HEK293 (cell line): ENCODE measurements around the gene SIGLEC8.

Source experiments
- CTCF ChIA-PET: fragments of 350-600 bp; formaldehyde crosslinking; extraction: SDS; loops from one replicate; lab custom pipeline; 2021; ENCODE audit warnings: antibody characterized with exemption; lab: Yijun Ruan, JAX
- POLR2A ChIA-PET: fragments of 300-600 bp; formaldehyde crosslinking; extraction: SDS; loops from one replicate; lab custom pipeline; 2020; ENCODE audit warnings: antibody characterized with exemption, inconsistent platforms; lab: Yijun Ruan, JAX
- H3K27ac ChIP-seq: fragments of 200-500 bp; sonication (Bioruptor generic); 2 replicates; pipeline ENCODE4 v1.5.1; 2014; ENCODE audit warnings: low read depth, low read length, control low read depth, inconsistent platforms; ENCODE audit errors: extremely low read depth
- H3K36me3 ChIP-seq, 2 experiments: fragments of 200-500 bp in 1 of 2; sonication (Bioruptor generic) in 1 of 2; 1 replicate in 1 of 2; 2 replicates in 1 of 2; pipeline ENCODE4 v1.5.1; 2014 to 2017; ENCODE audit warnings: inconsistent platforms in 2 of 2, low read length in 2 of 2; ENCODE audit not compliant: control insufficient read depth in 2 of 2, insufficient read depth in 1 of 2
- H3K4me1 ChIP-seq: fragments of 200-500 bp; sonication (Bioruptor generic); 2 replicates; pipeline ENCODE4 v1.5.1; 2014; ENCODE audit warnings: mild to moderate bottlenecking, low read length, inconsistent platforms; ENCODE audit not compliant: control insufficient read depth, insufficient read depth
- H3K4me3 ChIP-seq: 2 replicates; pipeline ENCODE4 v1.5.1; 2011; ENCODE audit warnings: low read depth, mild to moderate bottlenecking, control low read depth, low read length, moderate library complexity
- H3K9me3 ChIP-seq: fragments of 200-500 bp; sonication (Bioruptor generic); 2 replicates; pipeline ENCODE4 v1.5.1; 2014; ENCODE audit warnings: low read depth, low read length, inconsistent platforms; ENCODE audit not compliant: control insufficient read depth, insufficient read depth
- GLI2 ChIP-seq: fragments of 450-650 bp; formaldehyde crosslinking; IDR thresholded peaks from 2 replicates; pipeline ENCODE4; 2017; ENCODE audit warnings: missing biosample characterization, missing genetic modification characterization, low read depth, borderline replicate concordance
- GLI4 ChIP-seq: fragments of 450-650 bp; formaldehyde crosslinking; IDR thresholded peaks from 2 replicates; pipeline ENCODE4 v1.5.1; 2016; ENCODE audit warnings: missing biosample characterization, missing genetic modification characterization
- IKZF3 ChIP-seq: fragments of 450-650 bp; IDR thresholded peaks from 2 replicates; pipeline ENCODE4 v1.5.0; 2018; ENCODE audit warnings: missing biosample characterization, mild to moderate bottlenecking, missing genetic modification characterization, moderate library complexity
- KLF10 ChIP-seq: fragments of 450-650 bp; IDR thresholded peaks from 2 replicates; pipeline ENCODE4 v1.5.1; 2018; ENCODE audit warnings: missing biosample characterization, mild to moderate bottlenecking, missing genetic modification characterization
- KLF7 ChIP-seq: fragments of 450-650 bp; formaldehyde crosslinking; IDR thresholded peaks from 2 replicates; pipeline ENCODE4 v1.5.1; 2016; ENCODE audit warnings: missing biosample characterization, missing genetic modification characterization, borderline replicate concordance
- ZFP41 ChIP-seq: fragments of 450-650 bp; formaldehyde crosslinking; IDR thresholded peaks from 2 replicates; pipeline ENCODE4 v1.5.1; 2016; ENCODE audit warnings: missing biosample characterization, missing genetic modification characterization, borderline replicate concordance
- ZNF175 ChIP-seq: fragments of 450-650 bp; formaldehyde crosslinking; IDR thresholded peaks from 2 replicates; pipeline ENCODE4 v1.5.1; 2016; ENCODE audit warnings: missing biosample characterization, missing genetic modification characterization
- ZNF366 ChIP-seq: fragments of 450-650 bp; formaldehyde crosslinking; conservative IDR thresholded peaks from 2 replicates; pipeline ENCODE4 v1.5.1; 2016; ENCODE audit warnings: missing biosample characterization, missing genetic modification characterization
- ZNF433 ChIP-seq: fragments of 450-650 bp; formaldehyde crosslinking; IDR thresholded peaks from 2 replicates; pipeline ENCODE4 v1.5.1; 2016; ENCODE audit warnings: missing biosample characterization, missing genetic modification characterization, low read depth
- ZNF571 ChIP-seq: fragments of 450-650 bp; formaldehyde crosslinking; IDR thresholded peaks from 2 replicates; pipeline ENCODE4 v1.5.0; 2017; ENCODE audit warnings: missing biosample characterization, missing genetic modification characterization
- ZNF623 ChIP-seq: fragments of 450-650 bp; formaldehyde crosslinking; IDR thresholded peaks from 2 replicates; pipeline ENCODE4 v1.5.1; 2016; ENCODE audit warnings: missing biosample characterization, missing genetic modification characterization
- ZNF629 ChIP-seq: fragments of 450-650 bp; formaldehyde crosslinking; IDR thresholded peaks from 2 replicates; pipeline ENCODE4 v1.5.1; 2017; ENCODE audit warnings: missing biosample characterization, missing genetic modification characterization
- ZNF747 ChIP-seq: fragments of 450-650 bp; formaldehyde crosslinking; IDR thresholded peaks from 2 replicates; pipeline ENCODE4 v1.5.1; 2016; ENCODE audit warnings: missing biosample characterization, missing genetic modification characterization
- ZNF776 ChIP-seq: fragments of 450-650 bp; formaldehyde crosslinking; IDR thresholded peaks from 2 replicates; pipeline ENCODE4 v1.5.0; 2017; ENCODE audit warnings: missing biosample characterization, missing genetic modification characterization, borderline replicate concordance
- ZNF777 ChIP-seq: fragments of 450-650 bp; formaldehyde crosslinking; IDR thresholded peaks from 2 replicates; pipeline ENCODE4 v1.5.1; 2017; ENCODE audit warnings: missing biosample characterization, missing genetic modification characterization, borderline replicate concordance
- ZNF830 ChIP-seq: fragments of 450-650 bp; IDR thresholded peaks from 2 replicates; pipeline ENCODE4 v1.5.0; 2018; ENCODE audit warnings: missing biosample characterization, missing genetic modification characterization, low read depth, mild to moderate bottlenecking, moderate library complexity
- ZNF837 ChIP-seq: fragments of 450-650 bp; formaldehyde crosslinking; IDR thresholded peaks from 2 replicates; pipeline ENCODE4 v1.5.1; 2016; ENCODE audit warnings: missing biosample characterization, missing genetic modification characterization
- TF ChIP-seq, protein P1 (sequence below): fragments of 450-650 bp; formaldehyde crosslinking; IDR thresholded peaks from 2 replicates; pipeline ENCODE4 v1.5.1; 2017; ENCODE audit warnings: missing biosample characterization, missing genetic modification characterization
- TF ChIP-seq, protein P2 (sequence below): fragments of 450-650 bp; formaldehyde crosslinking; IDR thresholded peaks from 2 replicates; pipeline ENCODE4 v1.5.1; 2016; ENCODE audit warnings: missing biosample characterization, missing genetic modification characterization
- TF ChIP-seq, protein P3 (sequence below): fragments of 450-650 bp; formaldehyde crosslinking; IDR thresholded peaks from 2 replicates; pipeline ENCODE4 v1.5.0; 2017; ENCODE audit warnings: missing biosample characterization, missing genetic modification characterization, borderline replicate concordance
- TF ChIP-seq, protein P4 (sequence below): fragments of 450-650 bp; formaldehyde crosslinking; IDR thresholded peaks from 2 replicates; pipeline ENCODE4 v1.5.1; 2017; ENCODE audit warnings: missing biosample characterization, missing genetic modification characterization
- TF ChIP-seq, protein P5 (sequence below): fragments of 450-650 bp; formaldehyde crosslinking; conservative IDR thresholded peaks from 2 replicates; pipeline ENCODE4 v1.5.1; 2016; ENCODE audit warnings: low read depth, missing biosample characterization, missing genetic modification characterization
- TF ChIP-seq, protein P6 (sequence below): fragments of 450-650 bp; IDR thresholded peaks from 2 replicates; pipeline ENCODE4 v1.5.1; 2018; ENCODE audit warnings: missing biosample characterization, mild to moderate bottlenecking, missing genetic modification characterization

SIGLEC8 gene

DNA sequence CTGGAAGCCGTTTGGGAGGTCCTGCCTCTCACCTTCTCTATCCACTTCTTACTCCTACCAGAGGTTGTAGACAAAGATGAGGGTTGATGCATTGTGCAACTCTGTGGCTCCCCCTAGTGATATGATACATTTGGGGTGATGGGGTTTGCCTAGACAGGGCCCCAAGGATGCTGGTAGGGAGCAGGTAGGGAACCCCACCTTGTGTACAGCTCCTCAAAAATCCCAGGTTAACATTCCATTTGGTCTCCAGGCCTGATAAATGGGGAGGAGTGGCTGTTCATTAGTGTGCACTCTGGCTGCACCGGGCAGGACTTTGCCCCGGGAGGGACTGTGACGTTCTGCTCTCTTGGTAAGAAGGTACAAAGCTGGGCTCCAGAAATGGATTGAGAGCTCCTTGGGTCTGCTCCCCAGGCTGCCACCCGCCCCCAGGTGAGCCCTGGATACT, 19.2 kb downstream of the SIGLEC8 start (continued):
- TF ChIP-seq ZNF433 (tag by site-specific recombination) (no peak), GLI2 (tag by site-specific recombination) (no peak), ZNF747 (tag by site-specific recombination) (no peak), ZNF571 (tag by site-specific recombination) (no peak), ZNF175 (tag by site-specific recombination) (no peak), KLF7 (tag by site-specific recombination) (no peak), ZNF623 (no peak), ZFP41 (tag by site-specific recombination) (no peak)
- TF ChIP-seq, protein P1, sequence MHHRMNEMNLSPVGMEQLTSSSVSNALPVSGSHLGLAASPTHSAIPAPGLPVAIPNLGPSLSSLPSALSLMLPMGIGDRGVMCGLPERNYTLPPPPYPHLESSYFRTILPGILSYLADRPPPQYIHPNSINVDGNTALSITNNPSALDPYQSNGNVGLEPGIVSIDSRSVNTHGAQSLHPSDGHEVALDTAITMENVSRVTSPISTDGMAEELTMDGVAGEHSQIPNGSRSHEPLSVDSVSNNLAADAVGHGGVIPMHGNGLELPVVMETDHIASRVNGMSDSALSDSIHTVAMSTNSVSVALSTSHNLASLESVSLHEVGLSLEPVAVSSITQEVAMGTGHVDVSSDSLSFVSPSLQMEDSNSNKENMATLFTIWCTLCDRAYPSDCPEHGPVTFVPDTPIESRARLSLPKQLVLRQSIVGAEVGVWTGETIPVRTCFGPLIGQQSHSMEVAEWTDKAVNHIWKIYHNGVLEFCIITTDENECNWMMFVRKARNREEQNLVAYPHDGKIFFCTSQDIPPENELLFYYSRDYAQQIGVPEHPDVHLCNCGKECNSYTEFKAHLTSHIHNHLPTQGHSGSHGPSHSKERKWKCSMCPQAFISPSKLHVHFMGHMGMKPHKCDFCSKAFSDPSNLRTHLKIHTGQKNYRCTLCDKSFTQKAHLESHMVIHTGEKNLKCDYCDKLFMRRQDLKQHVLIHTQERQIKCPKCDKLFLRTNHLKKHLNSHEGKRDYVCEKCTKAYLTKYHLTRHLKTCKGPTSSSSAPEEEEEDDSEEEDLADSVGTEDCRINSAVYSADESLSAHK (tag by site-specific recombination) = no peak

DNA sequence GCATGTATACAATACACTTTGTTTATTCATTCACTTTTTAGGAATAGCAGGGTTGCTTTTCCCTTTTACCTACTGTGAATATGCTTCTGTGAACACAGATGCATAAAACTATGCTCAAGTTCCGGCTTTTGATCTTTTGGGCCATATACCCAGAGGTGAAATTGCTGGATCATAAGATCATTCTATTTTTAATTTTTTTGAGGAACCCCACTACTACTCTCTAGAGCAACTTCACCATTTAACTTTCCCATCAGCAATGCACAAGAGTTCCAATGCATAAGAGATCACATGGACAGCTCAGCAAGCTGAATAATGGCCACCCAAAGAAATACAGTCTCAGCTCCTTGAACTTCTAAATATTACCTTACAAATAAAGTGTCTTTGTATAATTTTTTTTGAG, 23.8 kb downstream of the SIGLEC8 start:
- Histone ChIP-seq H3K4me1 (no peaks in the 10 kb centered on the region), H3K36me3 (no peaks in the 10 kb centered on the region), H3K4me3 (no peak overlapping the region), H3K27ac (no peak overlapping the region), H3K9me3 (no peaks in the 10 kb centered on the region)
- TF ChIP-seq, protein P2, sequence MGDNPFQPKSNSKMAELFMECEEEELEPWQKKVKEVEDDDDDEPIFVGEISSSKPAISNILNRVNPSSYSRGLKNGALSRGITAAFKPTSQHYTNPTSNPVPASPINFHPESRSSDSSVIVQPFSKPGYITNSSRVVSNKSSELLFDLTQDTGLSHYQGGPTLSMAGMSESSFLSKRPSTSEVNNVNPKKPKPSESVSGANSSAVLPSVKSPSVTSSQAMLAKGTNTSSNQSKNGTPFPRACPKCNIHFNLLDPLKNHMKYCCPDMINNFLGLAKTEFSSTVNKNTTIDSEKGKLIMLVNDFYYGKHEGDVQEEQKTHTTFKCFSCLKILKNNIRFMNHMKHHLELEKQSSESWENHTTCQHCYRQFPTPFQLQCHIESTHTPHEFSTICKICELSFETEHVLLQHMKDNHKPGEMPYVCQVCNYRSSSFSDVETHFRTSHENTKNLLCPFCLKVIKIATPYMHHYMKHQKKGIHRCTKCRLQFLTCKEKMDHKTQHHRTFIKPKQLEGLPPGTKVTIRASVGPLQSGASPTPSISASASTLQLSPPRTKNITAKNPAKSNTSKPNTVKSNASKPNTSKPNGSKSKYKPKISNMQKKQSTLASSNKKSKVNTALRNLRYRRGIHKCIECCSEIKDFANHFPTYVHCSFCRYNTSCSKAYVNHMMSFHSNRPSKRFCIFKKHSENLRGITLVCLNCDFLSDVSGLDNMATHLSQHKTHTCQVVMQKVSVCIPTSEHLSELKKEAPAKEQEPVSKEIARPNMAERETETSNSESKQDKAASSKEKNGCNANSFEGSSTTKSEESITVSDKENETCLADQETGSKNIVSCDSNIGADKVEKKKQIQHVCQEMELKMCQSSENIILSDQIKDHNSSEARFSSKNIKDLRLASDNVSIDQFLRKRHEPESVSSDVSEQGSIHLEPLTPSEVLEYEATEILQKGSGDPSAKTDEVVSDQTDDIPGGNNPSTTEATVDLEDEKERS = no peak
- TF ChIP-seq ZNF777 (no peak), ZNF776 (tag by site-specific recombination) (no peak), ZNF629 (no peak), GLI4 (tag by site-specific recombination) (no peak), ZNF366 (no peak), KLF10 (tag by site-specific recombination) (no peak), ZNF837 (tag by site-specific recombination) (no peak), IKZF3 (tag by site-specific recombination) (no peak), ZNF830 (tag by site-specific recombination) (no peak)
- TF ChIP-seq, protein P3, sequence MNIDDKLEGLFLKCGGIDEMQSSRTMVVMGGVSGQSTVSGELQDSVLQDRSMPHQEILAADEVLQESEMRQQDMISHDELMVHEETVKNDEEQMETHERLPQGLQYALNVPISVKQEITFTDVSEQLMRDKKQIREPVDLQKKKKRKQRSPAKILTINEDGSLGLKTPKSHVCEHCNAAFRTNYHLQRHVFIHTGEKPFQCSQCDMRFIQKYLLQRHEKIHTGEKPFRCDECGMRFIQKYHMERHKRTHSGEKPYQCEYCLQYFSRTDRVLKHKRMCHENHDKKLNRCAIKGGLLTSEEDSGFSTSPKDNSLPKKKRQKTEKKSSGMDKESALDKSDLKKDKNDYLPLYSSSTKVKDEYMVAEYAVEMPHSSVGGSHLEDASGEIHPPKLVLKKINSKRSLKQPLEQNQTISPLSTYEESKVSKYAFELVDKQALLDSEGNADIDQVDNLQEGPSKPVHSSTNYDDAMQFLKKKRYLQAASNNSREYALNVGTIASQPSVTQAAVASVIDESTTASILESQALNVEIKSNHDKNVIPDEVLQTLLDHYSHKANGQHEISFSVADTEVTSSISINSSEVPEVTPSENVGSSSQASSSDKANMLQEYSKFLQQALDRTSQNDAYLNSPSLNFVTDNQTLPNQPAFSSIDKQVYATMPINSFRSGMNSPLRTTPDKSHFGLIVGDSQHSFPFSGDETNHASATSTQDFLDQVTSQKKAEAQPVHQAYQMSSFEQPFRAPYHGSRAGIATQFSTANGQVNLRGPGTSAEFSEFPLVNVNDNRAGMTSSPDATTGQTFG (tag by site-specific recombination) = no peak
- TF ChIP-seq, protein P4, sequence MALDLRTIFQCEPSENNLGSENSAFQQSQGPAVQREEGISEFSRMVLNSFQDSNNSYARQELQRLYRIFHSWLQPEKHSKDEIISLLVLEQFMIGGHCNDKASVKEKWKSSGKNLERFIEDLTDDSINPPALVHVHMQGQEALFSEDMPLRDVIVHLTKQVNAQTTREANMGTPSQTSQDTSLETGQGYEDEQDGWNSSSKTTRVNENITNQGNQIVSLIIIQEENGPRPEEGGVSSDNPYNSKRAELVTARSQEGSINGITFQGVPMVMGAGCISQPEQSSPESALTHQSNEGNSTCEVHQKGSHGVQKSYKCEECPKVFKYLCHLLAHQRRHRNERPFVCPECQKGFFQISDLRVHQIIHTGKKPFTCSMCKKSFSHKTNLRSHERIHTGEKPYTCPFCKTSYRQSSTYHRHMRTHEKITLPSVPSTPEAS = no peak
- TF ChIP-seq, protein P5, sequence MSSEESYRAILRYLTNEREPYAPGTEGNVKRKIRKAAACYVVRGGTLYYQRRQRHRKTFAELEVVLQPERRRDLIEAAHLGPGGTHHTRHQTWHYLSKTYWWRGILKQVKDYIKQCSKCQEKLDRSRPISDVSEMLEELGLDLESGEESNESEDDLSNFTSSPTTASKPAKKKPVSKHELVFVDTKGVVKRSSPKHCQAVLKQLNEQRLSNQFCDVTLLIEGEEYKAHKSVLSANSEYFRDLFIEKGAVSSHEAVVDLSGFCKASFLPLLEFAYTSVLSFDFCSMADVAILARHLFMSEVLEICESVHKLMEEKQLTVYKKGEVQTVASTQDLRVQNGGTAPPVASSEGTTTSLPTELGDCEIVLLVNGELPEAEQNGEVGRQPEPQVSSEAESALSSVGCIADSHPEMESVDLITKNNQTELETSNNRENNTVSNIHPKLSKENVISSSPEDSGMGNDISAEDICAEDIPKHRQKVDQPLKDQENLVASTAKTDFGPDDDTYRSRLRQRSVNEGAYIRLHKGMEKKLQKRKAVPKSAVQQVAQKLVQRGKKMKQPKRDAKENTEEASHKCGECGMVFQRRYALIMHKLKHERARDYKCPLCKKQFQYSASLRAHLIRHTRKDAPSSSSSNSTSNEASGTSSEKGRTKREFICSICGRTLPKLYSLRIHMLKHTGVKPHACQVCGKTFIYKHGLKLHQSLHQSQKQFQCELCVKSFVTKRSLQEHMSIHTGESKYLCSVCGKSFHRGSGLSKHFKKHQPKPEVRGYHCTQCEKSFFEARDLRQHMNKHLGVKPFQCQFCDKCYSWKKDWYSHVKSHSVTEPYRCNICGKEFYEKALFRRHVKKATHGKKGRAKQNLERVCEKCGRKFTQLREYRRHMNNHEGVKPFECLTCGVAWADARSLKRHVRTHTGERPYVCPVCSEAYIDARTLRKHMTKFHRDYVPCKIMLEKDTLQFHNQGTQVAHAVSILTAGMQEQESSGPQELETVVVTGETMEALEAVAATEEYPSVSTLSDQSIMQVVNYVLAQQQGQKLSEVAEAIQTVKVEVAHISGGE (tag by site-specific recombination) = no peak
- TF ChIP-seq, protein P6, sequence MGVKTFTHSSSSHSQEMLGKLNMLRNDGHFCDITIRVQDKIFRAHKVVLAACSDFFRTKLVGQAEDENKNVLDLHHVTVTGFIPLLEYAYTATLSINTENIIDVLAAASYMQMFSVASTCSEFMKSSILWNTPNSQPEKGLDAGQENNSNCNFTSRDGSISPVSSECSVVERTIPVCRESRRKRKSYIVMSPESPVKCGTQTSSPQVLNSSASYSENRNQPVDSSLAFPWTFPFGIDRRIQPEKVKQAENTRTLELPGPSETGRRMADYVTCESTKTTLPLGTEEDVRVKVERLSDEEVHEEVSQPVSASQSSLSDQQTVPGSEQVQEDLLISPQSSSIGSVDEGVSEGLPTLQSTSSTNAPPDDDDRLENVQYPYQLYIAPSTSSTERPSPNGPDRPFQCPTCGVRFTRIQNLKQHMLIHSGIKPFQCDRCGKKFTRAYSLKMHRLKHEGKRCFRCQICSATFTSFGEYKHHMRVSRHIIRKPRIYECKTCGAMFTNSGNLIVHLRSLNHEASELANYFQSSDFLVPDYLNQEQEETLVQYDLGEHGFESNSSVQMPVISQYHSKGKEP = no peak
- ChIA-PET POLR2A (no interaction called here), CTCF (interaction anchor here (0.6 to 1.4 kb wide), 2 partner anchors 79 to 227 kb away, joined by 3 to 6 read pairs; no protein-coding TSS in a partner anchor)
